ENCODE data around the gene ART4. TPM values are rescaled to one million over a fixed set of nuclear protein-coding genes. Genes with fewer than 3 reads are reported as not detected.

ART4 gene
- total RNA-seq, 2 donors from 2014 or later, result 38.0 to 66.6 TPM

- Histone ChIP-seq H3K27me3 (replicated peaks; ENCODE audit: insufficient read depth) (no peaks in the 10 kb centered on the region), H3K9me3 (no peaks in the 10 kb centered on the region), H3K27ac (peak overlapping the region; percentile 93 to 98), H3K4me1 (ENCODE audit: control insufficient read depth in 1 of 2, low read depth in 2 of 2) (peaks cover 15 to 36% of the 10 kb centered on the region in 2 donors), H3K4me3 (peak overlapping the region; percentile 84), H3K36me3 (no peaks in the 10 kb centered on the region)
- ATAC-seq (ENCODE audit: insufficient number of reproducible peaks, low FRiP score, low read depth), result no peak
- TF ChIP-seq CTCF (IDR thresholded peaks at IDR 0.05), result no peak
- DNase-seq (ENCODE audit: low spot score), result no peak
These were observed 66.1 kb downstream of the ART4 start for GRCh38 chr12:14777271-14777670.

GRCh38 chr12:14776236-14776961 is 66.9 kb downstream of the ART4 start:
- DNase-seq (ENCODE audit: low spot score) (no peak), ATAC-seq (ENCODE audit: insufficient number of reproducible peaks, low FRiP score, low read depth) (no peak)
- peak overlapping the region; percentile 93 to 98 for H3K27ac ChIP-seq
- no peaks in the 10 kb centered on the region for H3K36me3 ChIP-seq
- H3K4me1 ChIP-seq (ENCODE audit: control insufficient read depth in 1 of 2, low read depth in 2 of 2), result peaks cover 17 to 33% of the 10 kb centered on the region in 2 donors
- H3K9me3 ChIP-seq, result no peaks in the 10 kb centered on the region
- H3K27me3 ChIP-seq (replicated peaks; ENCODE audit: insufficient read depth), result no peaks in the 10 kb centered on the region
- TF ChIP-seq CTCF (IDR thresholded peaks at IDR 0.05), result peak; percentile 14
- H3K4me3 ChIP-seq, result peak overlapping the region; percentile 84

- DNase-seq (ENCODE audit: low spot score) (no peak), ATAC-seq (ENCODE audit: insufficient number of reproducible peaks, low FRiP score, low read depth) (peak; percentile 37)
- H3K4me3 ChIP-seq, result peak overlapping the region; percentile 84
- TF ChIP-seq CTCF (IDR thresholded peaks at IDR 0.05), result no peak
- peak overlapping the region; percentile 93 to 98 for H3K27ac ChIP-seq
- peaks cover 17 to 32% of the 10 kb centered on the region in 2 donors for H3K4me1 ChIP-seq (ENCODE audit: control insufficient read depth in 1 of 2, low read depth in 2 of 2)
- no peaks in the 10 kb centered on the region for H3K36me3 ChIP-seq
- H3K9me3 ChIP-seq, result no peaks in the 10 kb centered on the region
- H3K27me3 ChIP-seq (replicated peaks; ENCODE audit: insufficient read depth), result no peaks in the 10 kb centered on the region
These were observed 67.7 kb downstream of the ART4 start for GRCh38 chr12:14775636-14775980.

Other genes with a start within 250 kb of the ART4 start
- gene GUCY2C, start 146.9 kb downstream of the ART4 start, total RNA-seq, result under 1 TPM in 1 of 2 donors, not detected in 1; 0.14 TPM
- 10 to 100 TPM; 10.0 to 17.6 TPM for gene WBP11, start 40.0 kb downstream of the ART4 start, total RNA-seq
- under 1 TPM in 1 of 2 donors, not detected in 1; 0.27 TPM for gene C12orf60, start 39.9 kb downstream of the ART4 start, total RNA-seq
- under 1 TPM; 0.27 to 0.49 TPM for gene SMCO3, start 29.3 kb downstream of the ART4 start, total RNA-seq
- 1,000 to 10,000 TPM; 6,234 to 9,983 TPM for gene MGP, start 42.3 kb upstream of the ART4 start, total RNA-seq
- 1 to 10 TPM in 1 of 2 donors, not detected in 1; 2.4 TPM for gene ERP27, start 95.0 kb upstream of the ART4 start, total RNA-seq
- 100 to 1,000 TPM; 199 to 223 TPM for gene ARHGDIB, start 118.1 kb upstream of the ART4 start, total RNA-seq
- gene PDE6H, start 129.5 kb upstream of the ART4 start, total RNA-seq, result not detected